VCaP (cell line): ENCODE data around the gene PIK3C2G.

Experiments
- H3K27ac ChIP-seq: fragments of 450-650 bp; 2 replicates; pipeline ENCODE4 v1.5.1; 2017
- CTCF ChIP-seq: fragments of 450-650 bp; conservative IDR thresholded peaks from 2 replicates; pipeline ENCODE4 v1.5.1; 2017; ENCODE audit warnings: mild to moderate bottlenecking, moderate library complexity

The PIK3C2G gene

GRCh38 chr12:18552829-18553228, 291.5 kb downstream of the PIK3C2G start:
- TF ChIP-seq CTCF: peak; percentile 53
- H3K27ac ChIP-seq: no peak overlapping the region

GRCh38 chr12:18556161-18556560, 294.8 kb downstream of the PIK3C2G start:
- TF ChIP-seq CTCF: no peak
- H3K27ac ChIP-seq: no peak overlapping the region

- H3K27ac ChIP-seq: no peak overlapping the region
- TF ChIP-seq CTCF: no peak
Observed at GRCh38 chr12:18559242-18559641, 297.9 kb downstream of the PIK3C2G start.

GRCh38 chr12:18562531-18562930, 301.2 kb downstream of the PIK3C2G start:
- TF ChIP-seq CTCF: no peak
- H3K27ac ChIP-seq: no peak overlapping the region

GRCh38 chr12:18564306-18564705, 303.0 kb downstream of the PIK3C2G start:
- H3K27ac ChIP-seq: no peak overlapping the region
- no peak for TF ChIP-seq CTCF

GRCh38 chr12:18567787-18568186, 306.5 kb downstream of the PIK3C2G start:
- H3K27ac ChIP-seq: no peak overlapping the region
- no peak for TF ChIP-seq CTCF

- TF ChIP-seq CTCF: no peak
- no peak overlapping the region for H3K27ac ChIP-seq
Observed at GRCh38 chr12:18570543-18570942, 309.2 kb downstream of the PIK3C2G start.
